WTC11 (cell line): ENCODE results near the gene IL4I1. TPM values are rescaled to one million over a fixed set of nuclear protein-coding genes. Genes with fewer than 3 reads are reported as not detected.

Experiments used
- ATAC-seq: fragments of 200-7000 bp; cut with Tn5 transposase; 2 replicates; pipeline ENCODE4 v1.10.0; 2021; ENCODE audit warnings: mild to moderate bottlenecking, moderate library complexity
- CTCF ChIA-PET: fragments of 300-600 bp; sonication (Branson Sonifier 250); formaldehyde crosslinking; loops from one replicate; lab custom pipeline; 2021; ENCODE audit warnings: antibody characterized with exemption; lab: Charles Lee
- POLR2A ChIA-PET: fragments of 350-600 bp; sonication (Branson Sonifier 250); formaldehyde crosslinking; loops from one replicate; lab custom pipeline; 2021; ENCODE audit warnings: antibody characterized with exemption; lab: Charles Lee
- DNase-seq: peaks from one replicate; pipeline ENCODE4 v3.0.0; 2021; ENCODE audit warnings: low spot score
- H3K27ac Mint-ChIP-seq: 2 replicates; pipeline ENCODE4 v1.8.0; 2021; ENCODE audit warnings: mixed read lengths
- H3K27me3 Mint-ChIP-seq: 2 replicates; pipeline ENCODE4 v1.8.0; 2021; ENCODE audit warnings: low read depth, mild to moderate bottlenecking, moderate library complexity, mixed read lengths
- H3K36me3 Mint-ChIP-seq: 2 replicates; pipeline ENCODE4 v1.8.0; 2021; ENCODE audit warnings: mixed read lengths
- H3K4me1 Mint-ChIP-seq: 2 replicates; pipeline ENCODE4 v1.8.0; 2022; ENCODE audit warnings: mixed read lengths
- H3K4me3 Mint-ChIP-seq: 2 replicates; pipeline ENCODE4 v1.8.0; 2021; ENCODE audit warnings: mild to moderate bottlenecking, moderate library complexity, mixed read lengths
- H3K9me3 Mint-ChIP-seq: 2 replicates; pipeline ENCODE4 v1.8.0; 2021; ENCODE audit warnings: mixed read lengths
- CDX4 ChIP-seq: fragments of 250-450 bp; sonication (Bioruptor Pico); IDR thresholded peaks from 2 replicates; pipeline ENCODE4 v1.9.0; 2021; ENCODE audit warnings: moderate library complexity, mild to moderate bottlenecking, inconsistent platforms, borderline replicate concordance
- IRF1 ChIP-seq: sonication (generic); formaldehyde crosslinking; IDR thresholded peaks from 2 replicates; pipeline ENCODE4 v1.8.0; 2023; ENCODE audit warnings: missing genetic modification reagents
- NFYB ChIP-seq: sonication (generic); formaldehyde crosslinking; conservative IDR thresholded peaks from 2 replicates; pipeline ENCODE4 v1.8.0; 2022; ENCODE audit warnings: low read depth, missing genetic modification reagents
- PRDM15 ChIP-seq: sonication (generic); formaldehyde crosslinking; IDR thresholded peaks from 2 replicates; pipeline ENCODE4 v1.8.0; 2022; ENCODE audit warnings: missing genetic modification reagents
- PREB ChIP-seq: sonication (generic); formaldehyde crosslinking; IDR thresholded peaks from 2 replicates; pipeline ENCODE4 v1.8.1; 2022; ENCODE audit warnings: mild to moderate bottlenecking, missing genetic modification reagents, moderate library complexity, borderline replicate concordance
- SMAD4 ChIP-seq: sonication (generic); formaldehyde crosslinking; IDR thresholded peaks from 2 replicates; pipeline ENCODE4 v1.8.0; 2022; ENCODE audit warnings: mild to moderate bottlenecking, missing genetic modification reagents
- ZNF219 ChIP-seq: sonication (generic); formaldehyde crosslinking; IDR thresholded peaks from 2 replicates; pipeline ENCODE4 v1.8.0; 2023; ENCODE audit warnings: missing genetic modification reagents, mild to moderate bottlenecking, borderline replicate concordance
- ZNF263 ChIP-seq: sonication (generic); formaldehyde crosslinking; IDR thresholded peaks from 2 replicates; pipeline ENCODE4 v1.8.1; 2022; ENCODE audit warnings: low read depth, mild to moderate bottlenecking, moderate library complexity, missing genetic modification reagents
- ZNF512 ChIP-seq: sonication (generic); formaldehyde crosslinking; IDR thresholded peaks from 2 replicates; pipeline ENCODE4 v1.8.1; 2022; ENCODE audit warnings: missing genetic modification reagents, borderline replicate concordance
- total RNA-seq: library from RNA; stranded (reverse); gene quantifications from 3 replicates; pipeline ENCODE4 v1.2.3, GENCODE V29; 2021

IL4I1 gene
- total RNA-seq, 1 experiment from 2014 or later = 0.83 TPM

GRCh38 chr19:49879243-49879963 lies 17.3 kb downstream of the IL4I1 start:
- Mint-ChIP-seq H3K4me1 (peaks cover 23% of the 10 kb centered on the region), H3K27me3 (no peaks in the 10 kb centered on the region), H3K36me3 (peaks cover 46% of the 10 kb centered on the region), H3K9me3 (no peaks in the 10 kb centered on the region), H3K27ac (peak overlapping the region; percentile 100; the same call in 1 of the 2 replicates), H3K4me3 (peak overlapping the region; percentile 10; the same call in 1 of the 2 replicates)
- ChIA-PET POLR2A (interaction anchor here (0.6 kb wide), 1 partner anchor 42 kb away, joined by 3 read pairs; no protein-coding TSS in a partner anchor), CTCF (interaction anchor here (1.0 to 2.8 kb wide), 3 partner anchors 9 to 13 kb away, joined by 4 to 11 read pairs (median 4); no protein-coding TSS in a partner anchor)
- DNase-seq (no peak), ATAC-seq (no peak)
- no peak for TF ChIP-seq ZNF219 (CRISPR knock-in tag)
- no peak for TF ChIP-seq IRF1
- TF ChIP-seq NFYB (CRISPR knock-in tag) = no peak; the same call in 1 of the 2 replicates
- no peak for TF ChIP-seq CDX4
- TF ChIP-seq PRDM15 (CRISPR knock-in tag) = no peak
- 0 out of 2 replicates have a peak, but pooled peaks have one; percentile 21 for TF ChIP-seq ZNF512 (CRISPR knock-in tag)
- TF ChIP-seq ZNF263 (CRISPR knock-in tag) = no peak
- TF ChIP-seq, all 79 proteins: peak for 1

GRCh38 chr19:49878744-49879070 lies 18.0 kb downstream of the IL4I1 start:
- Mint-ChIP-seq H3K4me1 (peaks cover 23% of the 10 kb centered on the region), H3K27me3 (no peaks in the 10 kb centered on the region), H3K4me3 (no peak overlapping the region), H3K36me3 (peaks cover 44% of the 10 kb centered on the region), H3K27ac (peak overlapping the region; percentile 100), H3K9me3 (no peaks in the 10 kb centered on the region)
- ChIA-PET CTCF (interaction anchor here (1.0 to 1.9 kb wide), 3 partner anchors 9 to 12 kb away, joined by 4 to 12 read pairs (median 4); no protein-coding TSS in a partner anchor), POLR2A (interaction anchor here (0.6 kb wide), 1 partner anchor 42 kb away, joined by 3 read pairs; no protein-coding TSS in a partner anchor)
- TF ChIP-seq PREB (CRISPR knock-in tag) = no peak
- TF ChIP-seq SMAD4 (CRISPR knock-in tag) = no peak
- no peak for ATAC-seq
- no peak for DNase-seq
